ENCODE data around the gene DAGLA. TPM values are rescaled to one million over a fixed set of nuclear protein-coding genes. Genes with fewer than 3 reads are reported as not detected.

The DAGLA gene, protein sequence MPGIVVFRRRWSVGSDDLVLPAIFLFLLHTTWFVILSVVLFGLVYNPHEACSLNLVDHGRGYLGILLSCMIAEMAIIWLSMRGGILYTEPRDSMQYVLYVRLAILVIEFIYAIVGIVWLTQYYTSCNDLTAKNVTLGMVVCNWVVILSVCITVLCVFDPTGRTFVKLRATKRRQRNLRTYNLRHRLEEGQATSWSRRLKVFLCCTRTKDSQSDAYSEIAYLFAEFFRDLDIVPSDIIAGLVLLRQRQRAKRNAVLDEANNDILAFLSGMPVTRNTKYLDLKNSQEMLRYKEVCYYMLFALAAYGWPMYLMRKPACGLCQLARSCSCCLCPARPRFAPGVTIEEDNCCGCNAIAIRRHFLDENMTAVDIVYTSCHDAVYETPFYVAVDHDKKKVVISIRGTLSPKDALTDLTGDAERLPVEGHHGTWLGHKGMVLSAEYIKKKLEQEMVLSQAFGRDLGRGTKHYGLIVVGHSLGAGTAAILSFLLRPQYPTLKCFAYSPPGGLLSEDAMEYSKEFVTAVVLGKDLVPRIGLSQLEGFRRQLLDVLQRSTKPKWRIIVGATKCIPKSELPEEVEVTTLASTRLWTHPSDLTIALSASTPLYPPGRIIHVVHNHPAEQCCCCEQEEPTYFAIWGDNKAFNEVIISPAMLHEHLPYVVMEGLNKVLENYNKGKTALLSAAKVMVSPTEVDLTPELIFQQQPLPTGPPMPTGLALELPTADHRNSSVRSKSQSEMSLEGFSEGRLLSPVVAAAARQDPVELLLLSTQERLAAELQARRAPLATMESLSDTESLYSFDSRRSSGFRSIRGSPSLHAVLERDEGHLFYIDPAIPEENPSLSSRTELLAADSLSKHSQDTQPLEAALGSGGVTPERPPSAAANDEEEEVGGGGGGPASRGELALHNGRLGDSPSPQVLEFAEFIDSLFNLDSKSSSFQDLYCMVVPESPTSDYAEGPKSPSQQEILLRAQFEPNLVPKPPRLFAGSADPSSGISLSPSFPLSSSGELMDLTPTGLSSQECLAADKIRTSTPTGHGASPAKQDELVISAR
- total RNA-seq (1 to 10 TPM; 3.7 to 6.2 (median 4.8) TPM), polyA plus RNA-seq (1 to 10 TPM; 5.4 to 6.9 TPM)

- H3K4me1 ChIP-seq = peaks cover 13 to 22% (median 21%) of the 10 kb centered on the region in 3 donors
- H3K27me3 ChIP-seq = no peaks in the 10 kb centered on the region
- FAIRE-seq (no peak), ATAC-seq (peak; percentile 74 to 86 (median 80)), DNase-seq (peak; percentile 61 to 96 (median 88))
- intact Hi-C loops (cut with DNase I) = loop anchor here in 1 of 3 donors (10.0 kb wide), 1 partner anchor 55 kb away; no protein-coding TSS in a partner anchor
- 1 to 2% methylated on average over 61 to 84 of the region's 84 CpGs for WGBS, 2 donors
- H3K36me3 ChIP-seq = no peaks in the 10 kb centered on the region
- H3K4me3 ChIP-seq = peak within 1 kb of the TSS; percentile 33 to 61 (median 54)
- TF ChIP-seq, protein P1, sequence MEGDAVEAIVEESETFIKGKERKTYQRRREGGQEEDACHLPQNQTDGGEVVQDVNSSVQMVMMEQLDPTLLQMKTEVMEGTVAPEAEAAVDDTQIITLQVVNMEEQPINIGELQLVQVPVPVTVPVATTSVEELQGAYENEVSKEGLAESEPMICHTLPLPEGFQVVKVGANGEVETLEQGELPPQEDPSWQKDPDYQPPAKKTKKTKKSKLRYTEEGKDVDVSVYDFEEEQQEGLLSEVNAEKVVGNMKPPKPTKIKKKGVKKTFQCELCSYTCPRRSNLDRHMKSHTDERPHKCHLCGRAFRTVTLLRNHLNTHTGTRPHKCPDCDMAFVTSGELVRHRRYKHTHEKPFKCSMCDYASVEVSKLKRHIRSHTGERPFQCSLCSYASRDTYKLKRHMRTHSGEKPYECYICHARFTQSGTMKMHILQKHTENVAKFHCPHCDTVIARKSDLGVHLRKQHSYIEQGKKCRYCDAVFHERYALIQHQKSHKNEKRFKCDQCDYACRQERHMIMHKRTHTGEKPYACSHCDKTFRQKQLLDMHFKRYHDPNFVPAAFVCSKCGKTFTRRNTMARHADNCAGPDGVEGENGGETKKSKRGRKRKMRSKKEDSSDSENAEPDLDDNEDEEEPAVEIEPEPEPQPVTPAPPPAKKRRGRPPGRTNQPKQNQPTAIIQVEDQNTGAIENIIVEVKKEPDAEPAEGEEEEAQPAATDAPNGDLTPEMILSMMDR (IDR thresholded peaks at IDR 0.05) = peak; percentile 97 to 99 (median 98)
- H3K27ac ChIP-seq = peak within 1 kb of the TSS in 1 of 4 donors; percentile 46
- no peaks in the 10 kb centered on the region for H3K9me3 ChIP-seq
Measured at GRCh38 chr11:61679893-61680621, at the start of gene DAGLA. Gene DAGLA (plus strand): TSS chr11:61680391. CDS start chr11:61720156, 39,765 bp downstream.

- intact Hi-C loops (cut with DNase I) = loop anchor here in 2 of 3 donors (5.0 to 10.0 kb wide), 2 partner anchors 150 to 157 kb away; a partner anchor contains a TSS
- H3K4me3 ChIP-seq = no peak overlapping the region
- H3K27me3 ChIP-seq = no peaks in the 10 kb centered on the region
- no peak for ATAC-seq
- H3K9me3 ChIP-seq = no peaks in the 10 kb centered on the region
- TF ChIP-seq, protein P1 (IDR thresholded peaks at IDR 0.05) = no peak
- WGBS, 2 donors = 73 to 79% methylated on average over 12 of the region's 12 CpGs
- H3K36me3 ChIP-seq = no peaks in the 10 kb centered on the region
- FAIRE-seq = no peak
- no peak for DNase-seq
- peaks cover 6 to 8% (median 6%) of the 10 kb centered on the region in 3 donors for H3K4me1 ChIP-seq
- H3K27ac ChIP-seq = no peak overlapping the region
Measured at GRCh38 chr11:61632096-61632495, 48.1 kb upstream of the DAGLA start.

GRCh38 chr11:61635304-61635703, 44.9 kb upstream of the DAGLA start:
- no peaks in the 10 kb centered on the region for H3K9me3 ChIP-seq
- DNase-seq (no peak), ATAC-seq (no peak), FAIRE-seq (no peak)
- H3K27me3 ChIP-seq = no peaks in the 10 kb centered on the region
- H3K4me3 ChIP-seq = no peak overlapping the region
- 80% methylated on average over 1 of the region's 1 CpG for WGBS, 2 donors
- no peak overlapping the region for H3K27ac ChIP-seq
- H3K36me3 ChIP-seq = no peaks in the 10 kb centered on the region
- intact Hi-C loops (cut with DNase I) = loop anchor here in 1 of 3 donors (10.0 kb wide), 1 partner anchor 161 kb away; no protein-coding TSS in a partner anchor
- H3K4me1 ChIP-seq = no peaks in the 10 kb centered on the region
- TF ChIP-seq, protein P1 (IDR thresholded peaks at IDR 0.05) = no peak

DNA sequence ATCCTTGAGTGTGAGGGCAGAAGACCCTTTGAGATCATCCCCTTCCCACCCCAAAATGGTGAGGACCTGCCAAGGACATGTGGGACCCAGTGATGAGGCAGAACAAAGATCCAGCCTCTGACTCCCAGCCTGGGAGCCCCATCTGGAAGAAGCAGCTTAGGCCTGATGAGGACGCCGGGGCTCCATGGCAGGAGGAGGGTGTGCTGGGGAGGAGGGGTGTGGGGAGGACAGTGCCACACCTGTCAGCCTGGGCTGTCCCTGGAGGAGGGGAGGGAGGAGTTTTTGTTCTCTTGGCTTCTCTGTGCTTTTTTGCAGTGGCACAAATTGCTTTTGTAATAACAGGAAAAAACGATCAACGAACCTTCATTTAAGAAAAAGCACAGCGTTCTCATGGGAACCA, 44.4 kb upstream of the DAGLA start:
- Histone ChIP-seq H3K27me3 (no peaks in the 10 kb centered on the region), H3K4me1 (no peaks in the 10 kb centered on the region), H3K4me3 (no peak overlapping the region), H3K9me3 (no peaks in the 10 kb centered on the region), H3K27ac (no peak overlapping the region), H3K36me3 (no peaks in the 10 kb centered on the region)
- TF ChIP-seq, protein P1 (IDR thresholded peaks at IDR 0.05) = no peak
- DNase-seq (no peak), ATAC-seq (peak in 2 of 4 donors; percentile 28 to 33), FAIRE-seq (no peak)
- WGBS, 2 donors = 84% methylated on average over 5 of the region's 5 CpGs
- intact Hi-C loops (cut with DNase I) = loop anchor here in 1 of 3 donors (10.0 kb wide), 1 partner anchor 161 kb away; no protein-coding TSS in a partner anchor

Data from pancreas (tissue), 10 donors.